Measurements from ENCODE around the gene PRRX2. TPM values are rescaled to one million over a fixed set of nuclear protein-coding genes. Genes with fewer than 3 reads are reported as not detected.
A peak's percentile ranks its signal among the peaks of the same experiment; 100 is the strongest.

Gene PRRX2
- total RNA-seq, 1 experiment from 2014 or later: 10.7 TPM

GRCh38 chr9:129745200-129745599 lies 79.8 kb downstream of the PRRX2 start:
- Mint-ChIP-seq H3K9me3 (no peaks in the 10 kb centered on the region), H3K4me3 (no peak overlapping the region), H3K36me3 (no peaks in the 10 kb centered on the region), H3K27ac (no peak overlapping the region), H3K27me3 (ENCODE audit: low read depth) (no peaks in the 10 kb centered on the region), H3K4me1 (no peaks in the 10 kb centered on the region)
- ChIA-PET CTCF (interaction anchor here (0.5 to 2.1 kb wide), 3 partner anchors 8 to 285 kb away, joined by 3 to 13 read pairs (median 6); no protein-coding TSS in a partner anchor), POLR2A (no interaction called here)
- ATAC-seq: no peak
- no peak for DNase-seq (ENCODE audit: low spot score)
- no peak for TF ChIP-seq ZNF425 (CRISPR knock-in tag; conservative IDR thresholded peaks at IDR 0.05)

- DNase-seq (ENCODE audit: low spot score): no peak
- POLR2A ChIA-PET: no interaction called here
- CTCF ChIA-PET: interaction anchor here (0.6 to 2.1 kb wide), 2 partner anchors 9 to 19 kb away, joined by 3 to 13 read pairs; no protein-coding TSS in a partner anchor
- Mint-ChIP-seq H3K36me3 (no peaks in the 10 kb centered on the region), H3K4me3 (no peak overlapping the region), H3K4me1 (no peaks in the 10 kb centered on the region), H3K27ac (peak overlapping the region; percentile 18; the same call in 1 of the 2 replicates), H3K27me3 (ENCODE audit: low read depth) (no peaks in the 10 kb centered on the region), H3K9me3 (no peaks in the 10 kb centered on the region)
- no peak for ATAC-seq
- TF ChIP-seq ZNF671 (CRISPR knock-in tag; IDR thresholded peaks at IDR 0.05) (no peak), FOXJ3 (CRISPR knock-in tag; IDR thresholded peaks at IDR 0.05; ENCODE audit: borderline replicate concordance) (no peak), CTCF (IDR thresholded peaks at IDR 0.05) (no peak), ATF6 (CRISPR knock-in tag; IDR thresholded peaks at IDR 0.05) (no peak), ATF3 (CRISPR knock-in tag; conservative IDR thresholded peaks at IDR 0.05) (no peak), FOXP4 (CRISPR knock-in tag; IDR thresholded peaks at IDR 0.05) (no peak), TEAD4 (CRISPR knock-in tag; IDR thresholded peaks at IDR 0.05) (no peak), PRDM15 (CRISPR knock-in tag; IDR thresholded peaks at IDR 0.05) (no peak), ESRRA (CRISPR knock-in tag; IDR thresholded peaks at IDR 0.05; ENCODE audit: borderline replicate concordance) (no peak), ZNF281 (CRISPR knock-in tag; IDR thresholded peaks at IDR 0.05) (no peak), ZNF512 (CRISPR knock-in tag; IDR thresholded peaks at IDR 0.05; ENCODE audit: borderline replicate concordance) (no peak), TCF7 (CRISPR knock-in tag; IDR thresholded peaks at IDR 0.05; ENCODE audit: low read depth) (no peak), FOXK1 (CRISPR knock-in tag; IDR thresholded peaks at IDR 0.05) (no peak), RORB (CRISPR knock-in tag; IDR thresholded peaks at IDR 0.05) (no peak)
Measured at GRCh38 chr9:129746092-129746777, 80.8 kb downstream of the PRRX2 start.

All from WTC11 (cell line).